Right lobe of liver (tissue), 4 donors: ENCODE results near the gene LHFPL4.

Source experiments
- CTCF ChIP-seq, 4 donors: fragments of 200-600 bp in 3 of 4; fragments of 450-650 bp in 1 of 4; IDR thresholded peaks; one replicate each; pipeline versions ENCODE4 v1.5.1 to v1.8.0; 2016 to 2022; ENCODE audit warnings: antibody characterized with exemption in 4 of 4, mild to moderate bottlenecking in 2 of 4
- POLR2A ChIP-seq: fragments of 450-650 bp; IDR thresholded peaks from one replicate; pipeline ENCODE4 v1.6.1; 2017; ENCODE audit warnings: antibody characterized with exemption, mild to moderate bottlenecking
- donor health status: DM: no; HTN: no; CAD: no.
- donor health status: DM: no; HTN: no; CAD: no.
- donor health status: DM: no; HTN: yes; CAD: no.

GRCh38 chr3:9549600-9549999 is 4.0 kb downstream of the LHFPL4 start:
- no peak for TF ChIP-seq CTCF (IDR thresholded peaks at IDR 0.05)
- TF ChIP-seq POLR2A, result no peak
